ENCODE measurements around the gene COL9A3. TPM values are rescaled to one million over a fixed set of nuclear protein-coding genes. Genes with fewer than 3 reads are reported as not detected.

COL9A3 gene
- total RNA-seq, 2 donors from 2014 or later, result 0.54 to 3.1 TPM

GRCh38 chr20:62811320-62811719 lies 5.5 kb upstream of the COL9A3 start:
- Histone ChIP-seq H3K4me3 (no peak overlapping the region), H3K36me3 (peaks cover 46% of the 10 kb centered on the region), H3K9me3 (no peaks in the 10 kb centered on the region), H3K27me3 (replicated peaks; ENCODE audit: insufficient read depth) (no peaks in the 10 kb centered on the region), H3K4me1 (ENCODE audit: control insufficient read depth in 1 of 2, low read depth in 2 of 2) (peaks cover 17 to 34% of the 10 kb centered on the region in 2 donors), H3K27ac (no peak overlapping the region)
- TF ChIP-seq CTCF (IDR thresholded peaks at IDR 0.05), result no peak
- ATAC-seq (ENCODE audit: insufficient number of reproducible peaks, low FRiP score, low read depth) (no peak), DNase-seq (ENCODE audit: low spot score) (no peak)

- H3K4me1 ChIP-seq (ENCODE audit: control insufficient read depth in 1 of 2, low read depth in 2 of 2), result peaks cover 16 to 34% of the 10 kb centered on the region in 2 donors
- TF ChIP-seq CTCF (IDR thresholded peaks at IDR 0.05), result no peak
- peaks cover 46% of the 10 kb centered on the region for H3K36me3 ChIP-seq
- DNase-seq (ENCODE audit: low spot score) (no peak), ATAC-seq (ENCODE audit: insufficient number of reproducible peaks, low FRiP score, low read depth) (no peak)
- no peaks in the 10 kb centered on the region for H3K27me3 ChIP-seq (replicated peaks; ENCODE audit: insufficient read depth)
- H3K9me3 ChIP-seq, result no peaks in the 10 kb centered on the region
- no peak overlapping the region for H3K4me3 ChIP-seq
- H3K27ac ChIP-seq, result no peak overlapping the region
Observed at GRCh38 chr20:62811720-62812119, 5.1 kb upstream of the COL9A3 start.

GRCh38 chr20:62812181-62812906 lies 4.5 kb upstream of the COL9A3 start:
- Histone ChIP-seq H3K36me3 (peaks cover 46% of the 10 kb centered on the region), H3K27me3 (replicated peaks; ENCODE audit: insufficient read depth) (no peaks in the 10 kb centered on the region), H3K27ac (no peak overlapping the region), H3K4me3 (no peak overlapping the region), H3K9me3 (no peaks in the 10 kb centered on the region), H3K4me1 (ENCODE audit: control insufficient read depth in 1 of 2, low read depth in 2 of 2) (peaks cover 13 to 34% of the 10 kb centered on the region in 2 donors)
- ATAC-seq (ENCODE audit: insufficient number of reproducible peaks, low FRiP score, low read depth) (no peak), DNase-seq (ENCODE audit: low spot score) (no peak)
- no peak for TF ChIP-seq CTCF (IDR thresholded peaks at IDR 0.05)

- H3K4me3 ChIP-seq, result no peak overlapping the region
- H3K36me3 ChIP-seq, result peaks cover 41% of the 10 kb centered on the region
- H3K9me3 ChIP-seq, result no peaks in the 10 kb centered on the region
- H3K4me1 ChIP-seq (ENCODE audit: control insufficient read depth in 1 of 2, low read depth in 2 of 2), result peaks cover 13 to 33% of the 10 kb centered on the region in 2 donors
- TF ChIP-seq CTCF (IDR thresholded peaks at IDR 0.05), result no peak
- ATAC-seq (ENCODE audit: insufficient number of reproducible peaks, low FRiP score, low read depth) (no peak), DNase-seq (ENCODE audit: low spot score) (no peak)
- no peak overlapping the region for H3K27ac ChIP-seq
- H3K27me3 ChIP-seq (replicated peaks; ENCODE audit: insufficient read depth), result no peaks in the 10 kb centered on the region
Observed at GRCh38 chr20:62812907-62813200, 4.0 kb upstream of the COL9A3 start.

- ATAC-seq (ENCODE audit: insufficient number of reproducible peaks, low FRiP score, low read depth), result no peak
- Histone ChIP-seq H3K4me3 (no peak overlapping the region), H3K27ac (no peak overlapping the region), H3K4me1 (ENCODE audit: control insufficient read depth in 1 of 2, low read depth in 2 of 2) (peaks cover 18 to 37% of the 10 kb centered on the region in 2 donors), H3K27me3 (replicated peaks; ENCODE audit: insufficient read depth) (no peaks in the 10 kb centered on the region), H3K9me3 (no peaks in the 10 kb centered on the region), H3K36me3 (peaks cover 38% of the 10 kb centered on the region)
- DNase-seq (ENCODE audit: low spot score), result no peak
- no peak for TF ChIP-seq CTCF (IDR thresholded peaks at IDR 0.05)
Observed at GRCh38 chr20:62813588-62813987, 3.3 kb upstream of the COL9A3 start.
